ENCODE data around the gene PSMA5. TPM values are rescaled to one million over a fixed set of nuclear protein-coding genes. Genes with fewer than 3 reads are reported as not detected.

PSMA5 gene
- total and polyA plus RNA-seq, 3 experiments from 2014 or later = 120 to 238 (median 207) TPM

DNA sequence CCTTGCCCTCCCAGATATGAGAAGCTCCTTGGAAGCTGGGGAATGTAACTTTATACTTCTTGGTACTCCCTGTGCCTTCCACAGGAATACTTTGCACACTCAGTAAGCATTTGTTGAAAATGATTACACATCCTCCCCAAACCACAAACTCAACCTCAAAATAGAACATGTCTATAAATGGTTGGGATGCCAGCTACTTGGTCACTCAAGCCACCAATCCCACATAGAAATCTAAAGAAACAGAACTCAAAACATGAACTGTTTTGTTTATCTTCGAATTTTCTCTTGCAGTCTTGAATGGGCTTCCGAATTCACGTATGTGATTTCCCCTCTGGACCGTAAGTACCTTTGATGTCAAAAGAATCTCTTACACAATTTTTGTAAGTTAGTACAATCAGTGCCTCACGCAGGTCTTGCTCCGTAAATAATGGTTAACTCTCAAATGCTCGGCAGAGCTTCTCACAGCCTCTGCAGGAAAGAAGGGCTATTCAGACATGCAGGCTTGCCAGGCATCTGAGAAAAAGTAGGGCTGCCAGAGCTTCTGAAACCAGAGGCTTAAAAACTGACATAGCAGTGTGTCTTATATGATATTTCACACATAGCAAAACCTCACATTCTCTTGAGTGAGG, 55.4 kb downstream of the PSMA5 start:
- H3K4me3 ChIP-seq (ENCODE audit: low read length) = no peak overlapping the region
- peaks cover 0 to 2% (median 0%) of the 10 kb centered on the region in 3 donors for H3K36me3 Mint-ChIP-seq
- H3K36me3 ChIP-seq (ENCODE audit: insufficient read depth, low read length) = no peaks in the 10 kb centered on the region
- no peaks in the 10 kb centered on the region for H3K9me3 Mint-ChIP-seq
- no peak overlapping the region for H3K27ac ChIP-seq (ENCODE audit: low read depth, low read length)
- peaks cover 17 to 55% of the 10 kb centered on the region in 2 donors for H3K27me3 Mint-ChIP-seq
- no peak for DNase-seq
- ChIA-PET POLR2A (no interaction called here), CTCF (no interaction called here)
- H3K4me1 ChIP-seq (ENCODE audit: insufficient read depth, low read length) = no peaks in the 10 kb centered on the region
- H3K9me3 ChIP-seq (ENCODE audit: low read length) = no peaks in the 10 kb centered on the region
- H3K4me3 Mint-ChIP-seq = no peak overlapping the region
- no peak overlapping the region for H3K27ac Mint-ChIP-seq
- no peaks in the 10 kb centered on the region for H3K27me3 ChIP-seq (ENCODE audit: insufficient read depth, low read length, poor library complexity, severe bottlenecking)
- peaks cover 3 to 12% (median 6%) of the 10 kb centered on the region in 3 donors for H3K4me1 Mint-ChIP-seq

DNA sequence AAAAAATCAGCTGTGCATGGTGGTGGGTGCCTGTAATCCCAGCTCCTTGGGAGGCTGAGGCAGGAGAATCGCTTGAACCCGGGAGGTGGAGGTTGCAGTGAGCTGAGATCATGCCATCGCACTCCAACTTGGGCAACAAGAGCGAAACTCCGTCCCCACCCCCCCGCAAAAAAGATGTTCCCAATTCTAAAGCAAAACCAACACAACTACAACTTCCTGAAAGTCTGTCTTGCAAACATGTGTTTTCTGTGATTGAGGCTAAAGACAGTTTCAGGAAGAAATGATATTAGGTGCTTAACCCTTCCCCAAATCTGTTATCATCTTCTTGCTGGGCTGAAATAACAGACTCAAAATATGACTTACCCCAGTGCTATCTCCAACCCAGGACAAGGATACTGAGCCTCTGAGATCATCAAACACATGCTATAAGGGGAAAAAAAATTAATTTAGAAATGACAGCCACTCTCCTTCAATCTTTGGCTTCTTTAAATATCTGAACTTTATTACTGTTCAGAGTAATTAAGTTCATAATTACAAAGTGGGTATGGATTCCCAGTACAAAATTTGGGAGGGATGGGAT, 57.0 kb downstream of the PSMA5 start:
- H3K4me3 ChIP-seq (ENCODE audit: low read length) = no peak overlapping the region
- H3K4me3 Mint-ChIP-seq = no peak overlapping the region
- peaks cover 0 to 2% (median 0%) of the 10 kb centered on the region in 3 donors for H3K36me3 Mint-ChIP-seq
- peaks cover 3 to 12% (median 6%) of the 10 kb centered on the region in 3 donors for H3K4me1 Mint-ChIP-seq
- H3K27ac Mint-ChIP-seq = no peak overlapping the region
- no peaks in the 10 kb centered on the region for H3K9me3 ChIP-seq (ENCODE audit: low read length)
- DNase-seq = no peak
- no peaks in the 10 kb centered on the region for H3K27me3 ChIP-seq (ENCODE audit: insufficient read depth, low read length, poor library complexity, severe bottlenecking)
- POLR2A ChIA-PET = no interaction called here
- CTCF ChIA-PET = no interaction called here
- H3K4me1 ChIP-seq (ENCODE audit: insufficient read depth, low read length) = no peaks in the 10 kb centered on the region
- no peak overlapping the region for H3K27ac ChIP-seq (ENCODE audit: low read depth, low read length)
- peaks cover 19 to 58% of the 10 kb centered on the region in 2 donors for H3K27me3 Mint-ChIP-seq
- no peaks in the 10 kb centered on the region for H3K36me3 ChIP-seq (ENCODE audit: insufficient read depth, low read length)
- H3K9me3 Mint-ChIP-seq = no peaks in the 10 kb centered on the region

GRCh38 chr1:109368464-109368863, 57.8 kb downstream of the PSMA5 start:
- no peak overlapping the region for H3K27ac ChIP-seq (ENCODE audit: low read depth, low read length)
- no peak overlapping the region for H3K4me3 ChIP-seq (ENCODE audit: low read length)
- H3K4me1 Mint-ChIP-seq = peaks cover 3 to 12% (median 6%) of the 10 kb centered on the region in 3 donors
- CTCF ChIA-PET = no interaction called here
- H3K27ac Mint-ChIP-seq = no peak overlapping the region
- H3K27me3 ChIP-seq (ENCODE audit: insufficient read depth, low read length, poor library complexity, severe bottlenecking) = no peaks in the 10 kb centered on the region
- no peaks in the 10 kb centered on the region for H3K9me3 Mint-ChIP-seq
- no peak overlapping the region for H3K4me3 Mint-ChIP-seq
- POLR2A ChIA-PET = no interaction called here
- no peaks in the 10 kb centered on the region for H3K9me3 ChIP-seq (ENCODE audit: low read length)
- no peaks in the 10 kb centered on the region for H3K36me3 ChIP-seq (ENCODE audit: insufficient read depth, low read length)
- no peaks in the 10 kb centered on the region for H3K4me1 ChIP-seq (ENCODE audit: insufficient read depth, low read length)
- H3K27me3 Mint-ChIP-seq = peaks cover 19 to 58% of the 10 kb centered on the region in 2 donors
- peaks cover 0 to 2% (median 0%) of the 10 kb centered on the region in 3 donors for H3K36me3 Mint-ChIP-seq
- DNase-seq = no peak

GRCh38 chr1:109367626-109368025, 58.6 kb downstream of the PSMA5 start:
- Mint-ChIP-seq H3K27me3 (peaks cover 17 to 53% of the 10 kb centered on the region in 2 donors), H3K9me3 (no peaks in the 10 kb centered on the region), H3K4me1 (peaks cover 3 to 12% (median 6%) of the 10 kb centered on the region in 3 donors), H3K27ac (no peak overlapping the region), H3K36me3 (peaks cover 0 to 2% (median 0%) of the 10 kb centered on the region in 3 donors), H3K4me3 (no peak overlapping the region)
- ChIA-PET POLR2A (no interaction called here), CTCF (no interaction called here)
- Histone ChIP-seq H3K4me3 (ENCODE audit: low read length) (no peak overlapping the region), H3K36me3 (ENCODE audit: insufficient read depth, low read length) (no peaks in the 10 kb centered on the region), H3K27me3 (ENCODE audit: insufficient read depth, low read length, poor library complexity, severe bottlenecking) (no peaks in the 10 kb centered on the region), H3K9me3 (ENCODE audit: low read length) (no peaks in the 10 kb centered on the region), H3K27ac (ENCODE audit: low read depth, low read length) (no peak overlapping the region), H3K4me1 (ENCODE audit: insufficient read depth, low read length) (no peaks in the 10 kb centered on the region)
- no peak for DNase-seq

DNA sequence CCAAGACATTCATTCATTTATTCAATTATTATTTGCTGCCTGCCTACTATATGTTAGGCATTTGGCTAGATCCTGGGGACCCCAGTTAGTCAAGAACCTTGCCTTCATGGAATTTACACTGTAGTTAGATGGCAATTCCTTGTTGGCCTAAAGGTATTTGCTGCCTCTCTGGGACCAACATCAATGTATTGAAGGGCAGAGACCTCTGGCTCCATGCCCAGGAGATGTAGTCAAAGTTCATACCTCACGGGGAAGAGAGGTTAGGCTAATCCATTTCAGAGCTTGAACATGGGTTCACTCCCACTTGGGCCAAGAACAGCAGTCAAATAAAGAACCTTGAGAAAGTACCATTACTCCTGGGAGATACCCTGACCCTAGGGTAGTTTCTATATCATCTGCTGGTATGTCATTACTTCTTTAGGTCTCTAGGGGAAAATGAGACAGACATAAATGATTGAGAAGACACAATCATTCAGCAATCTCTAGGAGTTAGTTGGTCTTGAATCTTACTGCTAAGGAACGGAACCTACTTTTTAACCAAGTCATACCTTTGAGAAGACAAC, 60.5 kb downstream of the PSMA5 start:
- Mint-ChIP-seq H3K9me3 (no peaks in the 10 kb centered on the region), H3K4me1 (peaks cover 2 to 3% (median 3%) of the 10 kb centered on the region in 3 donors), H3K36me3 (peaks cover 0 to 2% (median 0%) of the 10 kb centered on the region in 3 donors), H3K27ac (no peak overlapping the region), H3K27me3 (peaks cover 8 to 48% of the 10 kb centered on the region in 2 donors), H3K4me3 (no peak overlapping the region)
- Histone ChIP-seq H3K27me3 (ENCODE audit: insufficient read depth, low read length, poor library complexity, severe bottlenecking) (no peaks in the 10 kb centered on the region), H3K9me3 (ENCODE audit: low read length) (no peaks in the 10 kb centered on the region), H3K4me1 (ENCODE audit: insufficient read depth, low read length) (no peaks in the 10 kb centered on the region), H3K36me3 (ENCODE audit: insufficient read depth, low read length) (no peaks in the 10 kb centered on the region), H3K4me3 (ENCODE audit: low read length) (no peak overlapping the region), H3K27ac (ENCODE audit: low read depth, low read length) (no peak overlapping the region)
- ChIA-PET POLR2A (no interaction called here), CTCF (no interaction called here)
- DNase-seq = no peak

DNA sequence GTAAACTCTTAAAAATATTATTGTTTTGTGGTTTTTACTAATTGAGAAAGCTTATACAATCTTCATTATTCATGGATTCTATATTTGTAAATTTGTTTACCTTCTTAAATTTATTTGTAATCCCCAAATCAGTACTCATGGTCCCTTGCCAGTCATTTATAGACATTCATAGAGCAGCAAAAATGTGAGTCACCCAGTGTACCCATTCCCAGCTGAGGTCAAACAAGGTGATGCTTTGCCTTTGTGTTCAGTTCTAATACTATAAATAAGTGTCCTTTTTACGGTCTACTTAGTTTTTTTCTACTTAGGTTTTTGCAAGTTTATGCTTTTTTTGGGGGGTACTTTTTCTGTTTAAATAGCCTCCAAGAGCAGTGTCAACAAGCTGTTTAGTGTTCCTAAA, 64.6 kb downstream of the PSMA5 start:
- no peak for DNase-seq
- no peaks in the 10 kb centered on the region for H3K9me3 Mint-ChIP-seq
- H3K27me3 ChIP-seq (ENCODE audit: insufficient read depth, low read length, poor library complexity, severe bottlenecking) = no peaks in the 10 kb centered on the region
- no peaks in the 10 kb centered on the region for H3K36me3 ChIP-seq (ENCODE audit: insufficient read depth, low read length)
- CTCF ChIA-PET = no interaction called here
- no peaks in the 10 kb centered on the region for H3K4me1 ChIP-seq (ENCODE audit: insufficient read depth, low read length)
- no peak overlapping the region for H3K4me3 ChIP-seq (ENCODE audit: low read length)
- no peaks in the 10 kb centered on the region for H3K4me1 Mint-ChIP-seq
- peaks cover 5 to 31% of the 10 kb centered on the region in 2 donors for H3K27me3 Mint-ChIP-seq
- no peak overlapping the region for H3K27ac Mint-ChIP-seq
- POLR2A ChIA-PET = interaction anchor here (0.5 kb wide), 1 partner anchor 11 kb away, joined by 3 read pairs; no protein-coding TSS in a partner anchor
- H3K9me3 ChIP-seq (ENCODE audit: low read length) = no peaks in the 10 kb centered on the region
- no peak overlapping the region for H3K4me3 Mint-ChIP-seq
- H3K36me3 Mint-ChIP-seq = peaks cover 0 to 2% (median 0%) of the 10 kb centered on the region in 3 donors
- H3K27ac ChIP-seq (ENCODE audit: low read depth, low read length) = no peak overlapping the region

DNA sequence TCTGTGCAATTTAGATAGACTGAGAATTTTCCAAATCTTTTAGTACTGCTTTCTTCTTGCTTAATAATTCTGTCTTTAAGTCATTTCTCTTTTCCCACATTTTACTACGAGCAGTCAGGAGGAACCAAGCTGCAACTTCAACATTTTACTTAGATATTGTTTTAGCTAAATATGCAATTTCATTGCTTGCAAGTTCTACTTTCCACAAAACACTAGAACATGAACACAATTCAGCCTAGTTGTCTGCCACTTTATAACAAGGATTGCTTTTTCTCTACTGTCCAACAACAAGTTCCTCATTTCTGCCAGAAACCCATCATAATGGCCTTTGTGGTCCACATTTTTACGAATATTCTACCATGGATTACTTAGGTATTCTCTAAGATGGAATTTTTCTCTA, 65.2 kb downstream of the PSMA5 start:
- Histone ChIP-seq H3K4me1 (ENCODE audit: insufficient read depth, low read length) (no peaks in the 10 kb centered on the region), H3K27me3 (ENCODE audit: insufficient read depth, low read length, poor library complexity, severe bottlenecking) (no peaks in the 10 kb centered on the region), H3K9me3 (ENCODE audit: low read length) (no peaks in the 10 kb centered on the region), H3K4me3 (ENCODE audit: low read length) (no peak overlapping the region), H3K36me3 (ENCODE audit: insufficient read depth, low read length) (no peaks in the 10 kb centered on the region), H3K27ac (ENCODE audit: low read depth, low read length) (no peak overlapping the region)
- no peaks in the 10 kb centered on the region for H3K4me1 Mint-ChIP-seq
- H3K36me3 Mint-ChIP-seq = no peaks in the 10 kb centered on the region
- no peaks in the 10 kb centered on the region for H3K9me3 Mint-ChIP-seq
- peaks cover 4 to 26% of the 10 kb centered on the region in 2 donors for H3K27me3 Mint-ChIP-seq
- DNase-seq = no peak
- no peak overlapping the region for H3K27ac Mint-ChIP-seq
- CTCF ChIA-PET = no interaction called here
- no peak overlapping the region for H3K4me3 Mint-ChIP-seq
- POLR2A ChIA-PET = no interaction called here

DNA sequence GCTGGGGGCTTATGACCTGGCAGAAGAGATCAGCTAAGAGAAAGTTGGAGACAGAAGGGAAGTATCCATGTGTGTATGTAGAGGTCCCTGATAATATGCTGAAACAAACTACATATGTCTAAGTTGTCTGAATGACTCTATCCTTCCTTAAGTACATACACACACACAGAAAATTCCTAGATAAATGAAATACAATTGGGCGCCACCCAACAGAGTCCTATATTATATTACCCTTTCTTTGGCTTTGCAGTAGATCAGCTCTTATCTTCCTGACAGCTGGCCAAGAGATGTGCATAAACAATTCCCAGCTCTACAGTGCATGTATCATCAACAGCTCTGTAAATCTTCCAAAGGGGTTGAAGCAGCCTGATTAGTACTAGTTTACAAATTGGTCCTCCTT, 68.6 kb downstream of the PSMA5 start:
- POLR2A ChIA-PET = no interaction called here
- Mint-ChIP-seq H3K9me3 (no peaks in the 10 kb centered on the region), H3K27ac (no peak overlapping the region), H3K27me3 (peaks cover 5 to 23% of the 10 kb centered on the region in 2 donors), H3K4me3 (no peak overlapping the region), H3K36me3 (no peaks in the 10 kb centered on the region), H3K4me1 (no peaks in the 10 kb centered on the region)
- Histone ChIP-seq H3K4me3 (ENCODE audit: low read length) (no peak overlapping the region), H3K4me1 (ENCODE audit: insufficient read depth, low read length) (no peaks in the 10 kb centered on the region), H3K27me3 (ENCODE audit: insufficient read depth, low read length, poor library complexity, severe bottlenecking) (no peaks in the 10 kb centered on the region), H3K27ac (ENCODE audit: low read depth, low read length) (no peak overlapping the region), H3K9me3 (ENCODE audit: low read length) (no peaks in the 10 kb centered on the region), H3K36me3 (ENCODE audit: insufficient read depth, low read length) (no peaks in the 10 kb centered on the region)
- CTCF ChIA-PET = interaction anchor here (1.0 kb wide), 1 partner anchor 11 kb away, joined by 3 read pairs; no protein-coding TSS in a partner anchor
- DNase-seq = no peak

Measured in CD8-positive, alpha-beta memory T cell (primary cell).